HG02840 (cell line): ENCODE data around the gene EVL.
A peak's percentile ranks its signal among the peaks of the same experiment; 100 is the strongest.

ENCODE experiments used
- ATAC-seq: cut with Tn5 transposase; IDR thresholded peaks from one replicate; pipeline ENCODE4 v1.9.1; 2021; ENCODE audit warnings: mild to moderate bottlenecking, moderate library complexity, moderate number of reproducible peaks; ENCODE audit not compliant: unreplicated experiment, low FRiP score

The EVL gene

GRCh38 chr14:100188392-100189030 lies 123.3 kb downstream of the EVL start:
- ATAC-seq = no peak

- ATAC-seq = no peak
Measured at GRCh38 chr14:100190126-100190525, 124.9 kb downstream of the EVL start.

GRCh38 chr14:100191584-100192249 lies 126.5 kb downstream of the EVL start:
- ATAC-seq = no peak

DNA sequence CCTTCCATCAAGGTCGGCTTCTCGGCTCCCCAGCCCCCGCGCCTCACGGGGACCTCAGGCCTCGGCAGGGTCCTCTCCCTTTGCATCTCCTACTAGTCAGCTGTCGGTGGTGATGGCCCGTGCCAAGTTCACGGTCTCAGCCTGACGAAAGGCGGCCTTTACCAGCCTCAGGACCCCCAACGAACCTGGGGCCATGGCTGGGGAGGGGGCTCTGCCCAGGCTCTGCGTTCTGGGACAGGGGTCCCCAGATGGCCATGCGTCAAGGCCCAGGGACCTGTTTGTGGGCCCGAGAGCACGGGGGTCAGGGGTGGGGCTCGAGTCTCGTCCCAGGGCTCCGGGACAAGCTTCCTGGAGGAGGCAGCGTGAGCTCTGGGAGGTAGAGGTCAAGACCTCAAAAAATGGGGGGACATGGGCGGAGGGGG lies 127.0 kb downstream of the EVL start:
- ATAC-seq = no peak

DNA sequence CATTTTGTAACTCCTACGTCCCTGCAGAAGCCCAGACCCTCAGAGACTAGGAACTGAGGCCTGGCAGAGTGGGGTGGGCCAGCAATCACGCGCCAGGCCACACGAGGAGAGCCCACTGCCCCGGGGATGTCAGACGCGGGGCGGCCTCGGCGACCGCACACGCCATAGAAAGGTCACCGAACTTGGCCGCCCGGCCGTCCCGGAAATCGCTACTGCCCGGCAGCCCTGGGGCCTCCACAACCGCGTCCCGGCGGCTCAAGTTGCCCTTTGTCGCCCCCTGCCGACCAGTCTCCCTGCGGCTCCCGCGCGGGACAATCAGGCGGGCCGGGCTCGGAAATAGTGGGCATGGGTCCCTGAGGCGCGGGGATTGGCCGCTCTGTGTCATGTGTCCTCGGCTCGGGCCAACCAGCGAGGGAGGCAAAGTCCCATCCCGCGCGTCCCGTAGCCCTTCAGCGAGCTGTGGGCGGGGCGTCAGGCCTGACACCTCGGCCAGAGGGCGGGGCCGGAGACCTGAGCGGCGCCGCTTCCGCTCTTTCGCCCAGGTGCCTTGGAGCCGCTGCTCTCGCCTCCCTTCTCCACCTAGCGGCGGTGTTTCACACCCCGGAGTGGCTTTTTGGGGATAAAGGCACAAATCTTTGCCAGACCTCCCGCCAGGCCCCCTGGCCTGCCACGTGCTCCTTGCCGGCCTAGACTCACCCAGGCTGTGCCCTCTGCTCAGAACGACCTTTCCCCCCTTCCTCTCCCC lies 127.6 kb downstream of the EVL start:
- ATAC-seq = peak; percentile 100
